Measurements from ENCODE around the gene PRCP. TPM values are rescaled to one million over a fixed set of nuclear protein-coding genes. Genes with fewer than 3 reads are reported as not detected.

PRCP gene
- total RNA-seq, 1 experiment from 2014 or later, result 53.9 TPM

DNA sequence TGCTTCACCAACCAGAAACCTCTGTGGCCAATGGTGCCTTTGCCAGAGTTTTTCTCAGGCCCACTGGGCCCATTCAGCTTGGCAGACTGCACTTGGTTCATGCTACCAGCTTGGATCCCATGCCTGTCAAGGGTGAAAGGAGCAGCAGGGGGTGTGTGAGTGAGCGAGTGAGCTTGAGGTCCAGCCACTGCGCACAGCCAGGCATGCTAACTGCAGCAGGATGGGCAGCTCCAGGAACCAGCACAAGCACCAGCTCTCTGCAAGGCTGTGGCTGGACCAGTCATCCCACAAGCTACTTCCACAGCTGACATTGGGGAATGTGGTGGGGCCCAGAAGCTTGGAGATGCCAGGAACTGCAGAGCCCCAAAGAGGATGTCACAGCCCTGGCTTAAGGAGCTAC, 42.1 kb upstream of the PRCP start (continued):
- TF ChIP-seq, protein P1, sequence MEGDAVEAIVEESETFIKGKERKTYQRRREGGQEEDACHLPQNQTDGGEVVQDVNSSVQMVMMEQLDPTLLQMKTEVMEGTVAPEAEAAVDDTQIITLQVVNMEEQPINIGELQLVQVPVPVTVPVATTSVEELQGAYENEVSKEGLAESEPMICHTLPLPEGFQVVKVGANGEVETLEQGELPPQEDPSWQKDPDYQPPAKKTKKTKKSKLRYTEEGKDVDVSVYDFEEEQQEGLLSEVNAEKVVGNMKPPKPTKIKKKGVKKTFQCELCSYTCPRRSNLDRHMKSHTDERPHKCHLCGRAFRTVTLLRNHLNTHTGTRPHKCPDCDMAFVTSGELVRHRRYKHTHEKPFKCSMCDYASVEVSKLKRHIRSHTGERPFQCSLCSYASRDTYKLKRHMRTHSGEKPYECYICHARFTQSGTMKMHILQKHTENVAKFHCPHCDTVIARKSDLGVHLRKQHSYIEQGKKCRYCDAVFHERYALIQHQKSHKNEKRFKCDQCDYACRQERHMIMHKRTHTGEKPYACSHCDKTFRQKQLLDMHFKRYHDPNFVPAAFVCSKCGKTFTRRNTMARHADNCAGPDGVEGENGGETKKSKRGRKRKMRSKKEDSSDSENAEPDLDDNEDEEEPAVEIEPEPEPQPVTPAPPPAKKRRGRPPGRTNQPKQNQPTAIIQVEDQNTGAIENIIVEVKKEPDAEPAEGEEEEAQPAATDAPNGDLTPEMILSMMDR (IDR thresholded peaks at IDR 0.05), result no peak
- TF ChIP-seq CBFB (CRISPR knock-in tag; IDR thresholded peaks at IDR 0.05; ENCODE audit: low read depth), result no peak
- TF ChIP-seq, protein P2, sequence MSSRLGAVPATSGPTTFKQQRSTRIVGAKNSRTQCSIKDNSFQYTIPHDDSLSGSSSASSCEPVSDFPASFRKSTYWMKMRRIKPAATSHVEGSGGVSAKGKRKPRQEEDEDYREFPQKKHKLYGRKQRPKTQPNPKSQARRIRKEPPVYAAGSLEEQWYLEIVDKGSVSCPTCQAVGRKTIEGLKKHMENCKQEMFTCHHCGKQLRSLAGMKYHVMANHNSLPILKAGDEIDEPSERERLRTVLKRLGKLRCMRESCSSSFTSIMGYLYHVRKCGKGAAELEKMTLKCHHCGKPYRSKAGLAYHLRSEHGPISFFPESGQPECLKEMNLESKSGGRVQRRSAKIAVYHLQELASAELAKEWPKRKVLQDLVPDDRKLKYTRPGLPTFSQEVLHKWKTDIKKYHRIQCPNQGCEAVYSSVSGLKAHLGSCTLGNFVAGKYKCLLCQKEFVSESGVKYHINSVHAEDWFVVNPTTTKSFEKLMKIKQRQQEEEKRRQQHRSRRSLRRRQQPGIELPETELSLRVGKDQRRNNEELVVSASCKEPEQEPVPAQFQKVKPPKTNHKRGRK (CRISPR knock-in tag; IDR thresholded peaks at IDR 0.05; ENCODE audit: borderline replicate concordance), result no peak
- no peak for TF ChIP-seq NFATC4 (CRISPR knock-in tag; IDR thresholded peaks at IDR 0.05)
- TF ChIP-seq, protein P3, sequence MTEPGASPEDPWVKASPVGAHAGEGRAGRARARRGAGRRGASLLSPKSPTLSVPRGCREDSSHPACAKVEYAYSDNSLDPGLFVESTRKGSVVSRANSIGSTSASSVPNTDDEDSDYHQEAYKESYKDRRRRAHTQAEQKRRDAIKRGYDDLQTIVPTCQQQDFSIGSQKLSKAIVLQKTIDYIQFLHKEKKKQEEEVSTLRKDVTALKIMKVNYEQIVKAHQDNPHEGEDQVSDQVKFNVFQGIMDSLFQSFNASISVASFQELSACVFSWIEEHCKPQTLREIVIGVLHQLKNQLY (CRISPR knock-in tag; IDR thresholded peaks at IDR 0.05), result no peak
- no peak for TF ChIP-seq ZNF263 (CRISPR knock-in tag; IDR thresholded peaks at IDR 0.05; ENCODE audit: low read depth)
- TF ChIP-seq SP1 (CRISPR knock-in tag; conservative IDR thresholded peaks at IDR 0.05), result no peak
- no peak for TF ChIP-seq ZNF317 (CRISPR knock-in tag; IDR thresholded peaks at IDR 0.05; ENCODE audit: borderline replicate concordance, low read depth)

DNA sequence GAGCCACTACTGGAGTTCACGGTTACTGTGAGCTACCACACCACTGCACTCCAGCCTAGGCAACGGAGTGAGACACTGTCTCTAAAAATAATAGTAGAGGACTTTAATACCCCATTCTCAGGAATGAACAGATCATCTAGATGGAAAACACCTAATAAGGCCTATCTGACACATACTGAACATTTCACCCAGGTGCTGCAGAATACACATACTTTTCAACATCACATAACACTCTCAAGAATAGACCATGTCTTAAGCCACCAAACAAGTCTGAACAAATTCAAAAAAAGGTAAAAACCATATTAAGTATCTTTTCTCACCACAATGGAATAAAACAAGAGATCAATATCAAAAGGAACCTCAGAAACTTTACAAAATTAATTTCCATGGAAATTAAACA, 39.2 kb upstream of the PRCP start:
- DNase-seq (ENCODE audit: low spot score) (no peak), ATAC-seq (no peak)
- POLR2A ChIA-PET, result no interaction called here
- Mint-ChIP-seq H3K9me3 (peaks cover 5% of the 10 kb centered on the region; the same call in 1 of the 2 replicates), H3K27ac (no peak overlapping the region), H3K36me3 (no peaks in the 10 kb centered on the region), H3K27me3 (ENCODE audit: low read depth) (no peaks in the 10 kb centered on the region), H3K4me1 (peaks cover 5% of the 10 kb centered on the region), H3K4me3 (no peak overlapping the region)
- no peak for TF ChIP-seq ZNF416 (CRISPR knock-in tag; IDR thresholded peaks at IDR 0.05)
- TF ChIP-seq, protein P4, sequence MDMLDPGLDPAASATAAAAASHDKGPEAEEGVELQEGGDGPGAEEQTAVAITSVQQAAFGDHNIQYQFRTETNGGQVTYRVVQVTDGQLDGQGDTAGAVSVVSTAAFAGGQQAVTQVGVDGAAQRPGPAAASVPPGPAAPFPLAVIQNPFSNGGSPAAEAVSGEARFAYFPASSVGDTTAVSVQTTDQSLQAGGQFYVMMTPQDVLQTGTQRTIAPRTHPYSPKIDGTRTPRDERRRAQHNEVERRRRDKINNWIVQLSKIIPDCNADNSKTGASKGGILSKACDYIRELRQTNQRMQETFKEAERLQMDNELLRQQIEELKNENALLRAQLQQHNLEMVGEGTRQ (CRISPR knock-in tag; IDR thresholded peaks at IDR 0.05), result no peak
- no peak for TF ChIP-seq MXD4 (CRISPR knock-in tag; IDR thresholded peaks at IDR 0.05; ENCODE audit: borderline replicate concordance)
- no peak for TF ChIP-seq ZNF423 (CRISPR knock-in tag; IDR thresholded peaks at IDR 0.05)
- CTCF ChIA-PET, result interaction anchor here (1.0 kb wide), 1 partner anchor 12 kb away, joined by 3 read pairs; no protein-coding TSS in a partner anchor

DNA sequence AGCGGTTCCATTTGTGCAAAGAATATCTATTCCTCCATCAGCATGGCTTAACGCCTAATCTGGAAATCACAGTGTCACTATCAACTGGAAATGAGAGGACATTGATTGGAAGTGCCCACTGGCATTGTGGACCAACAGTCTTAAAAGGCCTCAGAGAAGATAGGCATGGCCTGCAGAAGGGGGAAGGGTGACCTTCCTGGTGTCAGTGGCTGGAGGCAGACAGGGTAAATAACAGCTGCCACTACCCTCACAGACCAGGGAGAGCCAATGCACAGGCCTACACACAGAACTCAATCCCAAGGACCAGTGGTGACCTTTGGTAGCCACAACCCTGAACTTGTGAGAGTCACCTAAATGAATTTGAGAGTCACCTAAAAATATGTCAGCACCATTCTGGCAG, 37.3 kb upstream of the PRCP start:
- TF ChIP-seq ZNF219 (CRISPR knock-in tag; IDR thresholded peaks at IDR 0.05; ENCODE audit: borderline replicate concordance), result no peak
- no peak for TF ChIP-seq JAZF1 (CRISPR knock-in tag; IDR thresholded peaks at IDR 0.05)
- H3K27me3 Mint-ChIP-seq (ENCODE audit: low read depth), result no peaks in the 10 kb centered on the region
- H3K4me3 Mint-ChIP-seq, result no peak overlapping the region
- peaks cover 11% of the 10 kb centered on the region for H3K36me3 Mint-ChIP-seq
- ChIA-PET CTCF (no interaction called here), POLR2A (no interaction called here)
- ATAC-seq (no peak; the same call in 1 of the 2 replicates), DNase-seq (ENCODE audit: low spot score) (no peak)
- H3K27ac Mint-ChIP-seq, result no peak overlapping the region
- H3K4me1 Mint-ChIP-seq, result no peaks in the 10 kb centered on the region
- H3K9me3 Mint-ChIP-seq, result no peaks in the 10 kb centered on the region

DNA sequence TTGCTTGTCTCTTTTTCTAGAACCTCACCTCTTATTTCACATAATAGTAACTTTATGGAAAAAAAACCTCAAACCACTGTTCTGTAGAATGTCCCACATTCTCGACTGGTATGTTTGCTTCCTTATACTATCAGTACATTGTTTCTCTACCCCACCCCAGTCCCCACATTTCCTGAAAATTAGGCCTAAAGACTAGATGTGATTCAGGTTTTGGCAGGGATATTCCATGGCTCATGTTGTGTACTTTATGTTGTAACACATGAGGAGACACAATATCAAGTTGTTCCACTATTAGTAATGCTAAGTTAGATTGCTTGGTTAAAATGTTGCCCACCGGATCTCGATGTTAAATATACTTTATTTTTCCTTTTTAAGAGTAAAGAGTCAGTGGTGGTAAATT, 36.0 kb upstream of the PRCP start:
- CTCF ChIA-PET, result interaction anchor here (1.0 kb wide), 1 partner anchor 9 kb away, joined by 3 read pairs; no protein-coding TSS in a partner anchor
- TF ChIP-seq, protein P5, sequence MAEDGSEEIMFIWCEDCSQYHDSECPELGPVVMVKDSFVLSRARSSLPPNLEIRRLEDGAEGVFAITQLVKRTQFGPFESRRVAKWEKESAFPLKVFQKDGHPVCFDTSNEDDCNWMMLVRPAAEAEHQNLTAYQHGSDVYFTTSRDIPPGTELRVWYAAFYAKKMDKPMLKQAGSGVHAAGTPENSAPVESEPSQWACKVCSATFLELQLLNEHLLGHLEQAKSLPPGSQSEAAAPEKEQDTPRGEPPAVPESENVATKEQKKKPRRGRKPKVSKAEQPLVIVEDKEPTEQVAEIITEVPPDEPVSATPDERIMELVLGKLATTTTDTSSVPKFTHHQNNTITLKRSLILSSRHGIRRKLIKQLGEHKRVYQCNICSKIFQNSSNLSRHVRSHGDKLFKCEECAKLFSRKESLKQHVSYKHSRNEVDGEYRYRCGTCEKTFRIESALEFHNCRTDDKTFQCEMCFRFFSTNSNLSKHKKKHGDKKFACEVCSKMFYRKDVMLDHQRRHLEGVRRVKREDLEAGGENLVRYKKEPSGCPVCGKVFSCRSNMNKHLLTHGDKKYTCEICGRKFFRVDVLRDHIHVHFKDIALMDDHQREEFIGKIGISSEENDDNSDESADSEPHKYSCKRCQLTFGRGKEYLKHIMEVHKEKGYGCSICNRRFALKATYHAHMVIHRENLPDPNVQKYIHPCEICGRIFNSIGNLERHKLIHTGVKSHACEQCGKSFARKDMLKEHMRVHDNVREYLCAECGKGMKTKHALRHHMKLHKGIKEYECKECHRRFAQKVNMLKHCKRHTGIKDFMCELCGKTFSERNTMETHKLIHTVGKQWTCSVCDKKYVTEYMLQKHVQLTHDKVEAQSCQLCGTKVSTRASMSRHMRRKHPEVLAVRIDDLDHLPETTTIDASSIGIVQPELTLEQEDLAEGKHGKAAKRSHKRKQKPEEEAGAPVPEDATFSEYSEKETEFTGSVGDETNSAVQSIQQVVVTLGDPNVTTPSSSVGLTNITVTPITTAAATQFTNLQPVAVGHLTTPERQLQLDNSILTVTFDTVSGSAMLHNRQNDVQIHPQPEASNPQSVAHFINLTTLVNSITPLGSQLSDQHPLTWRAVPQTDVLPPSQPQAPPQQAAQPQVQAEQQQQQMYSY (CRISPR knock-in tag; IDR thresholded peaks at IDR 0.05), result no peak
- TF ChIP-seq KAT7 (CRISPR knock-in tag; IDR thresholded peaks at IDR 0.05; ENCODE audit: borderline replicate concordance) (no peak), NR2C2 (CRISPR knock-in tag; IDR thresholded peaks at IDR 0.05) (no peak), NFE2L1 (CRISPR knock-in tag; IDR thresholded peaks at IDR 0.05) (no peak), ZNF232 (CRISPR knock-in tag; IDR thresholded peaks at IDR 0.05) (no peak)
- TF ChIP-seq, protein P6, sequence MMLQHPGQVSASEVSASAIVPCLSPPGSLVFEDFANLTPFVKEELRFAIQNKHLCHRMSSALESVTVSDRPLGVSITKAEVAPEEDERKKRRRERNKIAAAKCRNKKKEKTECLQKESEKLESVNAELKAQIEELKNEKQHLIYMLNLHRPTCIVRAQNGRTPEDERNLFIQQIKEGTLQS (CRISPR knock-in tag; conservative IDR thresholded peaks at IDR 0.05), result no peak
- TF ChIP-seq, protein P7, sequence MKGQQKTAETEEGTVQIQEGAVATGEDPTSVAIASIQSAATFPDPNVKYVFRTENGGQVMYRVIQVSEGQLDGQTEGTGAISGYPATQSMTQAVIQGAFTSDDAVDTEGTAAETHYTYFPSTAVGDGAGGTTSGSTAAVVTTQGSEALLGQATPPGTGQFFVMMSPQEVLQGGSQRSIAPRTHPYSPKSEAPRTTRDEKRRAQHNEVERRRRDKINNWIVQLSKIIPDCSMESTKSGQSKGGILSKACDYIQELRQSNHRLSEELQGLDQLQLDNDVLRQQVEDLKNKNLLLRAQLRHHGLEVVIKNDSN (CRISPR knock-in tag; IDR thresholded peaks at IDR 0.05), result no peak

More for the DNA sequence above, 36.0 kb upstream of the PRCP start:
- Mint-ChIP-seq H3K27ac (no peak overlapping the region), H3K36me3 (peaks cover 22% of the 10 kb centered on the region), H3K27me3 (ENCODE audit: low read depth) (no peaks in the 10 kb centered on the region), H3K9me3 (no peaks in the 10 kb centered on the region), H3K4me3 (no peak overlapping the region), H3K4me1 (no peaks in the 10 kb centered on the region)
- POLR2A ChIA-PET, result no interaction called here
- no peak for DNase-seq (ENCODE audit: low spot score)
- ATAC-seq, result no peak
